Smooth muscle cell (in vitro differentiated cells): ENCODE results near the gene BRMS1L. TPM values are rescaled to one million over a fixed set of nuclear protein-coding genes. Genes with fewer than 3 reads are reported as not detected.

Source experiments
- DNase-seq: peaks from one replicate; lab custom pipeline; 2025; ENCODE audit not compliant: unreplicated experiment; lab: John Stamatoyannopoulos, UW
- H2AFZ ChIP-seq: fragments of 200-600 bp; sonication (generic); 2 replicates; pipeline ENCODE4 v1.6.0; 2016; ENCODE audit warnings: antibody characterized with exemption, low read depth, mild to moderate bottlenecking
- H3F3A ChIP-seq: fragments of 200-600 bp; sonication (generic); 2 replicates; pipeline ENCODE4 v1.6.0; 2017; ENCODE audit warnings: antibody characterized with exemption, low read depth
- H3K27ac ChIP-seq: fragments of 200-600 bp; sonication (generic); 2 replicates; pipeline ENCODE4 v1.5.1; 2016; ENCODE audit warnings: low read depth, mild to moderate bottlenecking
- H3K27me3 ChIP-seq: fragments of 200-600 bp; sonication (generic); 2 replicates; pipeline ENCODE4 v1.6.1; 2016; ENCODE audit warnings: low read depth, mild to moderate bottlenecking
- H3K36me3 ChIP-seq: fragments of 200-600 bp; sonication (generic); 2 replicates; pipeline ENCODE4 v1.5.1; 2016; ENCODE audit warnings: low read depth
- H3K4me1 ChIP-seq: fragments of 200-600 bp; sonication (generic); 2 replicates; pipeline ENCODE4 v1.5.1; 2016; ENCODE audit warnings: low read depth
- H3K4me2 ChIP-seq: fragments of 200-600 bp; sonication (generic); 2 replicates; pipeline ENCODE4 v1.6.0; 2016; ENCODE audit warnings: mild to moderate bottlenecking
- H3K4me3 ChIP-seq: fragments of 200-600 bp; sonication (generic); 2 replicates; pipeline ENCODE4 v1.5.1; 2016; ENCODE audit warnings: mild to moderate bottlenecking
- H3K79me2 ChIP-seq: fragments of 200-600 bp; sonication (generic); 2 replicates; pipeline ENCODE4 v1.6.0; 2016; ENCODE audit warnings: low read depth, mild to moderate bottlenecking
- H3K9ac ChIP-seq: fragments of 200-600 bp; sonication (generic); 2 replicates; pipeline ENCODE4 v1.6.0; 2016; ENCODE audit warnings: low read depth
- H3K9me3 ChIP-seq: fragments of 200-600 bp; sonication (generic); replicated peaks from 2 replicates; pipeline ENCODE4 v1.5.1; 2016; ENCODE audit warnings: low read depth
- H4K20me1 ChIP-seq: fragments of 200-600 bp; sonication (generic); 2 replicates; pipeline ENCODE4 v1.6.0; 2016; ENCODE audit warnings: low read depth
- CTCF ChIP-seq: fragments of 200-600 bp; sonication (generic); IDR thresholded peaks from 2 replicates; pipeline ENCODE4 v1.5.1; 2017; ENCODE audit warnings: borderline replicate concordance, mild to moderate bottlenecking, antibody characterized with exemption; ENCODE audit not compliant: insufficient read depth, poor library complexity, severe bottlenecking
- WGBS: methylation state at CpG from one replicate; pipeline ENCODE4 v1.1.7; 2016; ENCODE audit warnings: low lambda C conversion rate; 5-methylcytosine and 5-hydroxymethylcytosine counted together
- polyA plus RNA-seq: library from polyadenylated mRNA; unstranded; fragments of >200 nt; fragmentation: Nextera tagmentation; extraction: Ambion mirVana; gene quantifications from 2 replicates; pipeline ENCODE4 v1.2.1, GENCODE V29; 2016
- total RNA-seq: library from RNA; depleted of rRNA; stranded (reverse); fragments of >200 nt; gene quantifications from 2 replicates; pipeline ENCODE4 v1.2.3, GENCODE V29; 2014

The BRMS1L gene
- total and polyA plus RNA-seq, 2 experiments from 2014 or later: 8.8 to 13.4 TPM

- H3K4me3 ChIP-seq: no peak overlapping the region
- H4K20me1 ChIP-seq: no peaks in the 10 kb centered on the region
- H3K4me1 ChIP-seq: peaks cover 6% of the 10 kb centered on the region
- H2AFZ ChIP-seq: no peak overlapping the region
- no peaks in the 10 kb centered on the region for H3F3A ChIP-seq
- H3K9ac ChIP-seq: no peak overlapping the region
- H3K27ac ChIP-seq: no peak overlapping the region
- DNase-seq: no peak
- H3K9me3 ChIP-seq: no peaks in the 10 kb centered on the region
- no peak for TF ChIP-seq CTCF
- H3K79me2 ChIP-seq: no peaks in the 10 kb centered on the region
- no peak overlapping the region for H3K4me2 ChIP-seq
- WGBS: 66% methylated on average over 3 of the region's 3 CpGs
- H3K27me3 ChIP-seq: no peaks in the 10 kb centered on the region
- no peaks in the 10 kb centered on the region for H3K36me3 ChIP-seq
Measured at GRCh38 chr14:35861204-35861868, 35.2 kb downstream of the BRMS1L start.

- Histone ChIP-seq H3K4me3 (no peak overlapping the region), H3K9me3 (no peaks in the 10 kb centered on the region), H3K36me3 (no peaks in the 10 kb centered on the region), H3K9ac (no peak overlapping the region), H4K20me1 (no peaks in the 10 kb centered on the region), H3F3A (no peaks in the 10 kb centered on the region), H2AFZ (no peak overlapping the region), H3K4me2 (no peak overlapping the region), H3K27ac (no peak overlapping the region), H3K27me3 (no peaks in the 10 kb centered on the region), H3K4me1 (peaks cover 3% of the 10 kb centered on the region), H3K79me2 (no peaks in the 10 kb centered on the region)
- no peak for DNase-seq
- TF ChIP-seq CTCF: no peak
- 98% methylated on average over 6 of the region's 6 CpGs for WGBS
Measured at GRCh38 chr14:35865611-35866324, 39.6 kb downstream of the BRMS1L start.

- H3K9me3 ChIP-seq: no peaks in the 10 kb centered on the region
- WGBS: 90% methylated on average over 2 of the region's 2 CpGs
- H3K4me2 ChIP-seq: no peak overlapping the region
Measured at GRCh38 chr14:35866595-35867279, 40.6 kb downstream of the BRMS1L start.

More at GRCh38 chr14:35866595-35867279, 40.6 kb downstream of the BRMS1L start:
- no peak overlapping the region for H3K9ac ChIP-seq
- no peak for TF ChIP-seq CTCF
- H3K79me2 ChIP-seq: no peaks in the 10 kb centered on the region
- H3K4me1 ChIP-seq: no peaks in the 10 kb centered on the region
- no peak overlapping the region for H3K27ac ChIP-seq
- no peak for DNase-seq
- no peaks in the 10 kb centered on the region for H3F3A ChIP-seq
- H3K36me3 ChIP-seq: no peaks in the 10 kb centered on the region
- no peaks in the 10 kb centered on the region for H3K27me3 ChIP-seq
- H3K4me3 ChIP-seq: no peak overlapping the region
- H2AFZ ChIP-seq: no peak overlapping the region
- no peaks in the 10 kb centered on the region for H4K20me1 ChIP-seq
